GM21786 (cell line): ENCODE data around the gene EFEMP1.

Experiments
- ATAC-seq: cut with Tn5 transposase; IDR thresholded peaks from one replicate; pipeline ENCODE4 v1.9.1; 2021; ENCODE audit not compliant: unreplicated experiment

The EFEMP1 gene

GRCh38 chr2:55936351-55936750, 12.8 kb upstream of the EFEMP1 start:
- no peak for ATAC-seq

GRCh38 chr2:55934337-55934736, 10.8 kb upstream of the EFEMP1 start:
- no peak for ATAC-seq

- ATAC-seq = no peak
These were observed 9.3 kb upstream of the EFEMP1 start for GRCh38 chr2:55932843-55933242.

GRCh38 chr2:55931281-55931680, 7.7 kb upstream of the EFEMP1 start:
- ATAC-seq = no peak

- no peak for ATAC-seq
These were observed 5.9 kb upstream of the EFEMP1 start for GRCh38 chr2:55929476-55929875.

GRCh38 chr2:55926974-55927373, 3.4 kb upstream of the EFEMP1 start:
- ATAC-seq = no peak

GRCh38 chr2:55926246-55926645, 2.7 kb upstream of the EFEMP1 start:
- ATAC-seq = no peak

GRCh38 chr2:55923982-55924321, 370 bp upstream of the EFEMP1 start:
- no peak for ATAC-seq

- ATAC-seq = no peak
These were observed 1.2 kb downstream of the EFEMP1 start for GRCh38 chr2:55922291-55922907.

GRCh38 chr2:55919574-55919973, 4.0 kb downstream of the EFEMP1 start:
- no peak for ATAC-seq

GRCh38 chr2:55918856-55919255, 4.7 kb downstream of the EFEMP1 start:
- ATAC-seq = no peak

GRCh38 chr2:55917713-55918390, 5.7 kb downstream of the EFEMP1 start:
- no peak for ATAC-seq

- ATAC-seq = no peak
These were observed 6.5 kb downstream of the EFEMP1 start for GRCh38 chr2:55917117-55917516.

- no peak for ATAC-seq
These were observed 7.0 kb downstream of the EFEMP1 start for GRCh38 chr2:55916473-55917049.

GRCh38 chr2:55914786-55915185, 8.8 kb downstream of the EFEMP1 start:
- ATAC-seq = no peak

- no peak for ATAC-seq
These were observed 10.7 kb downstream of the EFEMP1 start for GRCh38 chr2:55912926-55913325.

- ATAC-seq = no peak
These were observed 13.5 kb downstream of the EFEMP1 start for GRCh38 chr2:55910077-55910476.

GRCh38 chr2:55907686-55908085, 15.9 kb downstream of the EFEMP1 start:
- ATAC-seq = no peak

- no peak for ATAC-seq
These were observed 16.6 kb downstream of the EFEMP1 start for GRCh38 chr2:55906993-55907392.

GRCh38 chr2:55903727-55904126, 19.9 kb downstream of the EFEMP1 start:
- ATAC-seq = no peak

- ATAC-seq = no peak
These were observed 20.6 kb downstream of the EFEMP1 start for GRCh38 chr2:55902971-55903370.

GRCh38 chr2:55902429-55902828, 21.2 kb downstream of the EFEMP1 start:
- no peak for ATAC-seq

- no peak for ATAC-seq
These were observed 21.6 kb downstream of the EFEMP1 start for GRCh38 chr2:55901941-55902340.
